H1 (cell line): ENCODE results near the gene CANT1. TPM values are rescaled to one million over a fixed set of nuclear protein-coding genes. Genes with fewer than 3 reads are reported as not detected.

Experiments
- BRCA1 ChIP-seq: IDR thresholded peaks from 2 replicates; pipeline ENCODE4 v1.6.1; 2012; ENCODE audit warnings: low read depth, low read length, improper control_type of control experiment
- CREB1 ChIP-seq: IDR thresholded peaks from 2 replicates; pipeline ENCODE4 v1.6.1; 2012; ENCODE audit warnings: inconsistent platforms
- GTF2F1 ChIP-seq: IDR thresholded peaks from 2 replicates; pipeline ENCODE4 v1.6.1; 2012; ENCODE audit warnings: low read depth, low read length, improper control_type of control experiment, borderline replicate concordance
- HDAC2 ChIP-seq, 2 experiments: fragments of 300-600 bp in 1 of 2; sonication (generic) in 1 of 2; IDR thresholded peaks; 2 replicates each; pipeline ENCODE4 v1.6.1; 2011 to 2012; ENCODE audit warnings: low read depth in 2 of 2, low read length in 2 of 2, mild to moderate bottlenecking in 2 of 2, moderate library complexity in 2 of 2, borderline replicate concordance in 1 of 2, inconsistent platforms in 1 of 2
- POLR2A ChIP-seq, 2 experiments: IDR thresholded peaks; 1 replicate in 1 of 2; 2 replicates in 1 of 2; pipeline ENCODE4 v1.6.1; 2011; ENCODE audit warnings: low read depth in 2 of 2, low read length in 2 of 2, mild to moderate bottlenecking in 2 of 2; ENCODE audit errors: control extremely low read depth in 1 of 2
- RNF2 ChIP-seq: fragments of 200-900, 300-1000 bp; sonication (generic); IDR thresholded peaks from 2 replicates; pipeline ENCODE4 v1.7.1; 2016; ENCODE audit warnings: borderline replicate concordance, low read depth, mild to moderate bottlenecking, antibody characterized with exemption, low read length; ENCODE audit not compliant: poor library complexity, severe bottlenecking; ENCODE audit errors: missing control alignments
- TCF12 ChIP-seq: IDR thresholded peaks from 2 replicates; pipeline ENCODE4 v1.6.1; 2011; ENCODE audit warnings: low read depth, mild to moderate bottlenecking, low read length
- YY1 ChIP-seq: IDR thresholded peaks from 2 replicates; pipeline ENCODE4 v1.6.1; 2011; ENCODE audit warnings: low read depth, mild to moderate bottlenecking, low read length
- polyA plus RNA-seq, 7 experiments: library from polyadenylated mRNA; depleted of rRNA in 3 of 7; stranded (reverse) in 5 of 7; unstranded in 2 of 7; fragments of >200 nt in 5 of 7; fragments of 200-250 nt in 2 of 7; gene quantifications; 1 replicate in 5 of 7; 2 replicates in 1 of 7; 4 replicates in 1 of 7; pipeline versions ENCODE4 v1.2.1 to v1.2.3, GENCODE V29; 2011 to 2013; ENCODE audit warnings: missing spikeins in 2 of 7, mixed read lengths in 2 of 7
- total RNA-seq: library from RNA; stranded (reverse); fragmentation: NEBNext Ultra II Directional; extraction: Animal tissue kit (Norgen Biotek cat#: 25700); gene quantifications from 2 replicates; pipeline ENCODE4 v1.2.1, GENCODE V29; 2021

The CANT1 gene
- total and polyA plus RNA-seq, 2 of the 8 experiments (the other 6 are each of a cell fraction or from before 2014, with no cell fraction given) = 23.0 to 32.6 TPM

GRCh38 chr17:79007504-79008381, 1.8 kb downstream of the CANT1 start (continued):
- no peak for TF ChIP-seq CREB1
- no peak for TF ChIP-seq YY1
- no peak for TF ChIP-seq BRCA1
- no peak for TF ChIP-seq GTF2F1
- no peak for TF ChIP-seq RNF2
- TF ChIP-seq HDAC2 (IDR thresholded peaks at IDR 0.05; ENCODE audit: borderline replicate concordance in 1 of 2, low read depth in 2 of 2, low read length in 2 of 2) = no peak
- no peak for TF ChIP-seq POLR2A (IDR thresholded peaks at IDR 0.05; ENCODE audit: control extremely low read depth in 1 of 2, low read depth in 2 of 2, low read length in 2 of 2)
- TF ChIP-seq TCF12 = no peak
